Measurements from ENCODE around the gene KCNMB2.

Gene KCNMB2

DNA sequence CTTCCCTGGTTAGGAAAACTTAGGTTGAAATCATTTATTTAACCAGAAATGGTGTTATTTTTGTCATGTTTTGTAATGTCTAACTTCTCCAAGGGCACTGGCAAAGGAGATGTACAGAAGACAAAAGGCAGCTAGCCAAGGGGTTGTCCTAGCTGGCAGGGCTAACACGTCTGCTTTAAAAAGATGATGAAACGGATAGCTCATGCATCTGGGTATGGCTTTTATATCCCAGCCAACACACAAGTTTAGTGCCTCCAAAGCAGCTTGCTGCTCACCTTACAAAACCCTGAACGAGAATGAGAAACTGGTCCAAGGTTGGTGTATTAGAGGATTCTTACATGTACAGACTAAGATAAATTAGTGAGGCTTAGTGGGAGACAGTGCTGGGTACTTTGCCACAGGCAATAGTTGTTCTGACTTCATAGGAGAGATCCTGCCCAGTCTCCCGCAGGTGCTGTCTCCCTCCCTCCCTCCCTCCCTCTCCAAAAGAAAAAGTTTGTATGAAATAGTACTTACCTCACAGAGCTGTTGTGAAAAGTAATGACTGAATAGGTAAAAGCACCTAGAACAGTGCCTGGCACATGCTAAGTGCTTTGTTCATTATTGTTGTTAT lies 47.8 kb downstream of the KCNMB2 start:
- peak; percentile 72 to 93 for DNase-seq

DNA sequence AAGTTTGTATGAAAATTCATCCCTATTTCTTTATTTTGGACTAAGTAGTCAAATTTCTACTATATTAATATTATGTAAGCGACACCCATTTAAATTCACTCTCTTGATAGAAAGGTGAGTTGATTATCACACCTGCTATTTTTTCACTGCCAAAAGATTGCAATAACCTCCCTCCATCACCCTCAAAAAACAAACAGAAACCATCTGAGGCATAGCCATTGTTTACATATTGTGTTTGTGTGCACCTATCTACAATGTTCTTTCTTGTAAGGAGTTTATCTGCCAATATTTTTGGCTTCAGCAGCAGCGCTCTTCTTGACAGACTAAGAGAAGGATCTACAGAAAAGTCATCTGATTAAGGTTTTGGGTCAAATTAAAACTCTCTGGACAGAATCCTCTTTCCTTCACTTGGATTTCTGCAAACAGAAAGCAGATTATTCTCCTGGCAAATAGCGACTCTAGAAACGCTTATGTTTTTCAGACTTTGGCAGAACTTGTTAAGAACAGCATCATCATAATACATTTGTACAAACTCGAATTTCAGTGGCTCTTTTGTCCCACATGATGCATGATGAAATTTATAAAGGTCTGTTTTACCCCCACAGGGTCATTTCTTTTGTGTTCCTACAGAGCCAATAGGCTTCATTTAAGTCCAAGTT lies 48.6 kb downstream of the KCNMB2 start:
- peak; percentile 41 to 85 for DNase-seq

DNA sequence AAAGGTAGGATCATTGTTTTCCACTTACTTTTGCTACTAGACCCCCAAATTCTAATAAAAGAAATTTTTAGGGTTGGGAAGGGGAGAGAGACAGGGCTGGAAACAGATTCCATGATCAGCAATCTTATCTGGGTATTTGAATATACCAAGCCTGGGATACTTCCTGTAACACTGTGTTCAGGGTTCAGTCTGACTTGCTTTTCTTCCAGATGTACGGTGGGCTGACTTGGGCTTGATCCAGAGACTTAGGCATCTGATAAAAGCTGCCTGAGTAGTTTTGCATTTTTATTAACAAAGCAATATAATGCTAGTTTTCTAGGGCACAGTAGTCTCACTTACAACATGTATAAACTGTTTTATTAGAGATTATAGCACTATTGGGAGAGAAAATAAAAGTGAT lies 49.2 kb downstream of the KCNMB2 start:
- DNase-seq, result peak in 1 of 2 experiments; percentile 60

GRCh38 chr3:178586076-178586475 lies 49.8 kb downstream of the KCNMB2 start:
- DNase-seq, result no peak

DNA sequence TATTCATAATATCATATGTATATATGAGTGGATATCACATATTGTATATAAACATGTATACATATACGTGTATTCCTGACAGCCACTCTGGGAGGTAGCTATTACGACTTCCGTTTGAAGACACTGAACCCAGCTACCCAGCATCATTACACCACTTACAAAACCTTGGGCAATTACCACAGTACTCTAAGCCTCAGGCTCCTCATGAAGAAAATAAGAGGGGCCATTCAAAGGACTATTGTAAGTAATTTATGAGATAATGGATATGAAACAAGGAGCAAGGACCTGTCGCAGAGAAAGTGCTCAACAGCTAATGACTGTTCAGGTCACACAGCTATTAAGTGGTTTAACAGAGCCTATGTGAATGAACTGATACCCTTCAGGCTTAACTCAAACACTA lies 52.4 kb downstream of the KCNMB2 start:
- DNase-seq, result peak; percentile 74 to 86

GRCh38 chr3:178593786-178594185 lies 57.5 kb downstream of the KCNMB2 start:
- no peak for DNase-seq

DNA sequence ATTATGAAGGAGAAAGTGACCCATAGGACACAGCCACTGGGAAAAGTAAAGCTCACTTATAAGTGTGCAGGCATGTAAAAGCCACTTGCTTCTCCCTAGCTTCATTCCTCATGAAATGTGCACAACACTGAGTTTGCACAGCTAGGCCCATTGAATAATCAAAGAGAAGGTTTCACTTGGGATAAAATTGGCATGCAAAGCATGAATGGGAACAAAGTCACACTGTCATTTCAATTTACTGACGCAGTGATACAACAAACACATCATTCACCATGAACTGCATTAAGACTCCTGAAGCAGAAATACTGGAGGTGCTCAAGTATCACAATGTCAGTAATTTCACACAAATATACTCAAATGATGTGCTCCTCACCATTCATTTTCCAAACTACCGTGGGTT lies 61.1 kb downstream of the KCNMB2 start:
- DNase-seq, result no peak

- DNase-seq, result peak; percentile 73 to 89
Observed at GRCh38 chr3:178602856-178603255, 66.6 kb downstream of the KCNMB2 start.

DNA sequence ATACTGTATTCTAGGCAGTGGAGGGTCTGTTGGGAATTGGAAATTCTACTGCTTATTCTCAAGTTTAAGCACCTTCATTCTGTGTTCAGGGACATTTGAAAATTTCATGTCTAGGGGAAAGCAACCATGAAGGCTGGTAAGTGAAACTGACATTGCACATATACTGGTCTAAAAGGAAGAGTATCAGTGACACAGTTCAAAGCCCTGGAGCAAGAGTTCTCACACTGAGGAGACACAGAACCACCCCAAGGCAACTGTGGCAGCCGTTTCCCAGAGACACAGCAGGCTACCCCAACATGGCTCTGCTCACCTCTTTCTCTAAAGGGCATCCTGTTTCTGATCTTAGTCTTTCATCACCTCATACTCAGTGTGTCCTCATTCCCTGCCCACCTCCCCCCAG lies 67.5 kb downstream of the KCNMB2 start:
- DNase-seq, result peak in 1 of 2 experiments; percentile 48

GRCh38 chr3:178618197-178618596 lies 82.0 kb downstream of the KCNMB2 start:
- peak; percentile 23 to 58 for DNase-seq

- peak in 1 of 2 experiments; percentile 43 for DNase-seq
Observed at GRCh38 chr3:178618896-178619295, 82.7 kb downstream of the KCNMB2 start.

DNA sequence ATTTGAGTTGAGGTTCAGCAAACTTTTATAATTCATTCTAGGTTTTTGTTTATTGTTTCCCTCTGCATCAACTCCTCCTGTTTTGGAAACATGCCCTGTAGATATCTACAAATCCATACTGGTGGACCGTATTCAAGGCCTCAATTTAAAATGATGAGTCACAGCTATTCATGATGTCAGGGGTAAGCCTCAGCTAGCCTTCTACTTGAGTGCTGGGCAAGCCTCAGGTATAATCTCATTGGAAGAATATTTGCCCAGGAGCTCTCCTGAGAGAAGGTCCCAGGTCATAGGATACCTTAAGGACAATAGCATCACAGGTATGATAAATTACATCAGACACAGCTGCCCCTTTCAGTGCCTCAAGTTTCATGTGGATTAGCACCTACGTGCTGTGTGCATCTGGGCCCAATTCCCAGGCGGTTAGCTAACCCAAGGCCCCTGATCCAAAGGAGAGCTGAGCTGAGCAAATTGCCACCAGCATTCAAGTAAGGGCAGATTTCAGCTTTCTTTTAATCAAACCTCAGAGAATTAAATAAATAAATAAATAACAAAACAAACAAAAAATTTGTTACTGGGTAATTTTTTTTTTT lies 87.5 kb downstream of the KCNMB2 start:
- DNase-seq, result peak; percentile 66 to 80

DNA sequence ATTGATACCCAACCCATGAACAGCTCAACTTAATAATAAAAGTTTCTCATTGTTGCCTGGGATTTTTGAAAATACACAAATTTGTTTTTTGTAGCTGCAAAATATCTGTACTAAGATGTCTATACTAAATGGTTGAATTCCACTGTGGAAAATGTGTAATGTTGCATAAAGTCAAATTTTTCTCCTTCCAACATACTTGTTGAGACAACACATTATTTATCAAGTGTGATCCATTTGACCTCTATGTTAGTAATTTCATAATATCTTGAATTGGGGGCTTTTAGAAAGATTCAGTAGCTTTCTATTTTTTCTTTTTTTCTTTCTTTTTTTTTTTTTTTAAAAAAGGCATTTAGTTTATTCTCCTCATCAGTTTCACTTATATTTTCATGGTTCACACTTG lies 88.0 kb downstream of the KCNMB2 start:
- no peak for DNase-seq

DNA sequence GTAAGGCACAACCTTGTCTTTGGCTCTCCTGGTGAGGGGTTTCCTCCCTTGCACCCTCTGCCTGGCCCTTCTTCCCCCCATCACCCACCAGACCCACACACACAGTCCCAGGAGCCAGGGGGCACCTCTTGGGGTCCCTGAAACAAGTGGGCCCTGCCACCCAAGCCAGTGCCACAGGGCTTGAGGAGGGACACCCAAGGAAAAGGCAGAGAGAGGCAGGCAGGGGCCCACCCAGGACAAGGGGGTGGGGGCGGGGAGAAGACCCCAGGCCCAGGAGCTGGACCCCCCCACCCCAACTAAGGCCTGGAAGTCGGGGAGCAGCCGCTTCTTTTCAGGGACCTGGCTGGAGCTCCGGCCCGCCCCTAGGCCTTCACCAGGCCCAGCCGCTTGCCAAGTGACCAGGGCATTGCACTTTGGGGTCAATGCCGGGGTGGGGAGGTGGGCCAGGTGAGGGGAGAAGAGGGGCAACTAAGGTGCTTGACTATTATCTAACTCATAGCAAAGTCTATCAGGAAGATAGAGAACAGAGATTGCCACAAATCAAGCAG lies 88.9 kb downstream of the KCNMB2 start:
- DNase-seq, result no peak

DNA sequence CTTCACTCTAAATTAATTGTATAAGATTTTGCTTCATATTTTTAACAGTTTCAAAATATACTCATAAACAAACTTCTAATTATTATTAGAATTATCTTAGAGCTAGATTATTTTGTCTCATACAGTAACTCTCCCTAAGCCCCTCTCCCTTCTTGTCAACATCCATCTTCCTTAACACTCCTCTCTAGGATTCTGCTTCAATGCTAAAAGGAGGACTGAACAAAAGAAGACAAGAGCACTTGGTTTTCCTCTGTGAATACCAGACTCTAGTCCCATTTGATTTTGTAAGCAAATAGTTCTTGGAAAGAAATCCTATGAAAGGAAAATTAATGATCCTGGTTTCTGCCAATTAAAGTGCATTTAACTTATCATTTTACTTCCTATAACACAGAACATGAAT lies 91.8 kb downstream of the KCNMB2 start:
- DNase-seq, result no peak

DNA sequence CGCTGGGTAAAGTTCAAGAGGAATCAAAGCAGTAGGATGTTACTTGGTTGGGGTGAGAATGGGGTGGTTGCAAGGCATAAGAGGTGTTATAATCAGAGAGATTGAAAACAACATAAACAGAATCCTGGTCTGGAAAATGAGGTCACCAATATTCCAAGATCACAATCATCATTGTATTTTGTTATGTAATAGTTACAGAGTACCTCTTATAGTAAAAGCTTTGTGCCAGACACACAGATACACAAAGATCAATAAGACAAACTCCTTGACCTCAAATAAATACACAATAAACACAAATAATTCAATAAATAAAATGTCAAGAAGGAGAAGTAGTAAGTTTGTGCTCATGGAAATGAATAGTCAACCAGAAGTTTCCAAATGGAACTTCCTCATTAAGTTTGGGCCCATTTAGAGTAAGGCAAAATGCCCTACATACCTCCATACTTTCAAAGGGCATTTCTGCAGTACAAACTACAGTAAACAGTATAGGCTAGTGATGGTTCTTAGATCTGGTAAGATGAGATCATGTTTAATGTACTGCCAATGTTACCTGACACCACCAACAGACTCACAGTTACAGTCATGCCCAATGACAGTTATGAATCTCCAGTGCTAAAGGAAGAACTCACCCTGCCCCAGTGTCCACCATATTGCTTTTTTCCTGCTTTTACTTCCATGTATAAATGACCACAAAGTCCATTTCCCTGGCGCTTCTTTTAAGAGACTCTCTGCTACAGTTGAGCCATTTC lies 93.4 kb downstream of the KCNMB2 start:
- peak in 1 of 2 experiments; percentile 27 for DNase-seq

GRCh38 chr3:178631950-178632349 lies 95.7 kb downstream of the KCNMB2 start:
- peak in 1 of 2 experiments; percentile 23 for DNase-seq

DNA sequence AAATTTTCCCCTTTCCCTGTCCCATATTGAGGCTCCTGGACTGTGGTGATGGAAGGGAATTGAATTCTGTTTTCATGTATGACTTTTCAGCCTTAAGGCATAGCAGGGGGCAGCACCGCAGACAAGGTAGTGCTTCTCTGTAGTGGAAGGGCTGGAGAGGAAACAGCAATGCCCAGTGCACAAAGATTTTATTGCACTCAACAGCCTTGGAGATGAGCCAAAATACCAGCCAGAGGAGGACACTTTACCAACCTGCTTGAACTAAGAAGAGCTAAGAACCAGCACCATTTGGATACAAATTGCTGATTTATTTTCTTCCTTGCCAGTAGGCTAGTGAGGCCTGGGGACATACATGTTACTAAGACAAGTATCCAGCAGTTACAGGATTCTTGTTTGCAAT lies 98.7 kb downstream of the KCNMB2 start:
- DNase-seq, result peak; percentile 37 to 79

DNA sequence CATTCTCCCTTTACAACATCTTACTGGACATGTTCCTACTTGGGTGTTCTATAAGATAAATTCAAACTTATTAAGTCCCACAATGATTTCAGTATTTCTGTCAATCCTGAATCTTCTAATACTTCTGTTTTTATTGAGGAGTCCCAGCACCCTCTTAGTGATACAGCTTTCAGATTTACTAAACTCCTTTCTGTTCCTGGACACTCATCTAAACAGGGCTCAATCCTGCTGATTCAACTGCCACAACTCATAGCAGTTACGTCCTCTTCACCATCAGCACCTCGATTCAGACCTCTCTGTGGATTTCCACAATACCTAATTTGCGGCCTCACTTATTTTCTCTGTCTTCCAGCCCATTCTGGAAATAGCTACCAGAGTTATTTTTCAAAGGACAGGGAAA lies 101.6 kb downstream of the KCNMB2 start:
- DNase-seq, result no peak

DNA sequence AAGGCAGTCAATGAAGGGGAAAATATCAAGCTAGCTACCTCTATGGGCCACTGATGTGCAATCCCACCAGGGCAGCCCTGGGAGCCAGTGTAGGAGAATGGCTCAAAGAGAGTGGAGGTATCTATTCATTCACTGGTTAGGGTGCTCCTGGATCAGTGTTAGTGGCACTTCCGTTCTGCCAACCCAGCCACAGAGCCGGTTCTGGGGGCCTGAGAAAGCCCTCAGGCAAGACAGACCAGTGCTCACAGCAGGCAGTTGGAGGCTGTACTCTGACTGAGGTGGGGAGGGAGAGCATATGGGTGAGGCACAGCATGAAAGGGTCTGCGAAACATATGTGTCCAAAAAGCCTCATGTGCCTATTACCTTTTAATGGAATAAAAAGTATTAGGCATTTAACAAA lies 109.3 kb downstream of the KCNMB2 start:
- DNase-seq, result peak in 1 of 2 experiments; percentile 49

DNA sequence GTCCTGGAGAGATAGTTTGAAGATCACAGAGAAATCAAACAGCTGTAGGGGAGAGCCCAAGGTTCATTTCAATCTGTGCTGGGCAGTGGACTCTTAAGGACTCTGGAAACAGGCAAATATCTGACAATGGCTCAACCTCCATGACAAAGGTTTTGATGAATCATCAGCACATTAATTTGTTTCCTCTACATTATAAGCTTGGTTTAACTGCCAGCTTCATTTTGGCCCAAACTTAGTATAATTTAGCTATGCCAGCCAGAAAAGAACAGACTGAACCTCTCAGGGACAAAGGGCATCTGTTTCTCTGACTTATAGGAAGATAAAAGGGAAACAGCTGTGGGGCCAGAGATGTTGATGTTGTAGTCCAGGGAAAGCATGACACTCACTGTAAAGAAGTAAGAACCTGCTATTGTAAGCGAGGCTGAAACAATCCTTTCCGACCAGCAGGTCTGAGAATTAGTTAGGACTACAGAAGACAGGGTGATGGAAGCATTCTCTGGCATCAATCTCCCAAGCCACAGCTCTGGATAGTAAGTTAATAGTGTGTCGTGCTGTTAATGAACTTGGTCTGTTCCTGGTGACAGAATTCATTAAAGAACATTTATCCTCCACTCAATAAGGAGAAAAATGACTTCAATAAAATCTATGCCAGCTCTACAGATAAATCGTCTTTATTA lies 110.1 kb downstream of the KCNMB2 start:
- DNase-seq, result peak in 1 of 2 experiments; percentile 69

DNA sequence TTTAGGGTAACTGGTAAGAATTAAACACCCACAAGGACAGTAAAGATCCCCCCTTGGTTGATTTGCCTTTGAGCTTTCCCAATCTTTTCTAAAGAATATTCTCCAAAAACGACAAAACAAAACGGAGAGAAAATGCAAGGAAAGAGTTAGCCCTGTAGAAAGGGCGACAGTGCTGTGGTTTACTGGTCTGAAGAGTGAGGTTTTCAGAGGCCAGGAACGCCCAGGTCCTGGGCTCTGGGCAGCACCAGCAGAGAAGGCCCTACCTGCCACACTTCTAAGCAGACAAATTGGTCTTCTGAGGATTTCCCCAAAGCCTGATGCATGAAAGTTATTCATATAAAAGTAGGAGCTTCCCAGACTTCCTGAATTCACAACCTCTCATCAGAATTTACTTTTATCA lies 119.3 kb downstream of the KCNMB2 start:
- DNase-seq, result no peak

Measured in NCI-H2081 (cell line).